HepG2 (cell line): ENCODE data around the gene PRELP. TPM values are rescaled to one million over a fixed set of nuclear protein-coding genes. Genes with fewer than 3 reads are reported as not detected.

Experiments
- CCAR2 ChIP-seq: fragments of 200-400 bp; formaldehyde crosslinking; optimal IDR thresholded peaks from 2 replicates; pipeline ENCODE3; 2018; ENCODE audit warnings: low read depth, mild to moderate bottlenecking, low read length, moderate library complexity
- FOXA1 ChIP-seq, 2 experiments: fragments of 450-650 bp in 1 of 2; sonication (generic) in 1 of 2; formaldehyde crosslinking in 1 of 2; IDR thresholded peaks; 2 replicates each; pipeline versions ENCODE4 v1.4.0 to v1.6.1; 2016 to 2020; ENCODE audit warnings: missing genetic modification reagents in 1 of 2
- HMGA1 ChIP-seq: sonication (generic); formaldehyde crosslinking; conservative IDR thresholded peaks from 2 replicates; pipeline ENCODE4 v1.4.0; 2020; ENCODE audit warnings: missing genetic modification reagents
- MBNL3 ChIP-seq: fragments of 250-450 bp; sonication (Bioruptor Pico); conservative IDR thresholded peaks from 2 replicates; pipeline ENCODE4 v1.8.0; 2022; ENCODE audit warnings: mild to moderate bottlenecking, inconsistent platforms
- NFKB2 ChIP-seq: sonication (generic); formaldehyde crosslinking; IDR thresholded peaks from 2 replicates; pipeline ENCODE4 v1.4.0; 2020; ENCODE audit warnings: missing genetic modification reagents, borderline replicate concordance
- ONECUT2 ChIP-seq: sonication (generic); formaldehyde crosslinking; IDR thresholded peaks from 2 replicates; pipeline ENCODE4 v1.4.0; 2020; ENCODE audit warnings: missing genetic modification reagents
- TFE3 ChIP-seq: IDR thresholded peaks from 2 replicates; pipeline ENCODE4 v1.6.1; 2016
- YEATS2 ChIP-seq: sonication (generic); formaldehyde crosslinking; IDR thresholded peaks from 2 replicates; pipeline ENCODE4 v1.4.0; 2020; ENCODE audit warnings: missing genetic modification reagents, borderline replicate concordance
- ZBTB40 ChIP-seq, 2 experiments: fragments of 450-650 bp in 1 of 2; sonication (generic) in 1 of 2; formaldehyde crosslinking in 1 of 2; IDR thresholded peaks; 2 replicates each; pipeline versions ENCODE4 v1.6.1 to v1.8.0; 2016 to 2022; ENCODE audit warnings: antibody characterized with exemption in 1 of 2, mild to moderate bottlenecking in 1 of 2, missing genetic modification reagents in 1 of 2
- ZFP37 ChIP-seq: sonication (generic); formaldehyde crosslinking; IDR thresholded peaks from 2 replicates; pipeline ENCODE4 v1.4.0; 2020; ENCODE audit warnings: missing genetic modification reagents, borderline replicate concordance
- ZNF552 ChIP-seq: sonication (generic); formaldehyde crosslinking; IDR thresholded peaks from 2 replicates; pipeline ENCODE4 v1.9.0; 2022; ENCODE audit warnings: missing genetic modification reagents, mild to moderate bottlenecking, borderline replicate concordance
- ZSCAN30 ChIP-seq: sonication (generic); formaldehyde crosslinking; IDR thresholded peaks from 2 replicates; pipeline ENCODE4 v1.5.0; 2020; ENCODE audit warnings: mild to moderate bottlenecking, missing genetic modification reagents
- polyA plus RNA-seq, 8 experiments: library from polyadenylated mRNA; depleted of rRNA in 3 of 8; stranded (reverse) in 7 of 8; unstranded in 1 of 8; fragments of >200 nt; fragmentation: Illumina TruSeq in 4 of 8; extraction: Trizol in 4 of 8; gene quantifications; 2 replicates each; pipeline versions ENCODE4 v1.2.1 to v1.2.3, GENCODE V29; 2011 to 2016; ENCODE audit warnings: low read depth in 4 of 8, missing spikeins in 1 of 8, mixed read lengths in 1 of 8; ENCODE audit not compliant: insufficient read depth in 1 of 8
- total RNA-seq, 5 experiments: library from RNA; depleted of rRNA; stranded (reverse); fragments of >200 nt; fragmentation: Illumina TruSeq; extraction: Trizol; gene quantifications; 2 replicates each; pipeline ENCODE4 v1.2.3, GENCODE V29; 2016; ENCODE audit warnings: low read depth in 1 of 5

Gene PRELP
- total and polyA plus RNA-seq, 2 of the 13 experiments (the other 11 are each of a cell fraction or from before 2014, with no cell fraction given): not detected

- no peak for TF ChIP-seq NFKB2 (CRISPR knock-in tag)
- TF ChIP-seq ONECUT2: no peak
- TF ChIP-seq TFE3 (CRISPR knock-in tag): no peak
- no peak for TF ChIP-seq ZNF552 (CRISPR knock-in tag)
- TF ChIP-seq FOXA1 (IDR thresholded peaks at IDR 0.05): no peak
- no peak for TF ChIP-seq FOXA1 (CRISPR knock-in tag; IDR thresholded peaks at IDR 0.05)
- no peak for TF ChIP-seq ZBTB40 (IDR thresholded peaks at IDR 0.05)
- TF ChIP-seq ZBTB40 (CRISPR knock-in tag; IDR thresholded peaks at IDR 0.05): no peak
- TF ChIP-seq YEATS2: no peak
- no peak for TF ChIP-seq HMGA1
- no peak for TF ChIP-seq ZSCAN30 (CRISPR knock-in tag)
- TF ChIP-seq CCAR2: no peak
- no peak for TF ChIP-seq MBNL3 (CRISPR knock-in tag)
- TF ChIP-seq ZFP37 (CRISPR knock-in tag): no peak
These were observed 49.2 kb downstream of the PRELP start (continued) for GRCh38 chr1:203524824-203525223.
